HepG2 (cell line): ENCODE results near the gene FXN. TPM values are rescaled to one million over a fixed set of nuclear protein-coding genes. Genes with fewer than 3 reads are reported as not detected.

Experiments used
- AFF4 ChIP-seq: sonication (generic); formaldehyde crosslinking; IDR thresholded peaks from 2 replicates; pipeline ENCODE4 v1.4.0; 2020; ENCODE audit warnings: missing genetic modification reagents
- ESRRA ChIP-seq: sonication (generic); formaldehyde crosslinking; IDR thresholded peaks from 2 replicates; pipeline ENCODE4 v1.5.1; 2020; ENCODE audit warnings: mild to moderate bottlenecking, low read depth, missing genetic modification reagents
- FIP1L1 ChIP-seq: fragments of 200-400 bp; formaldehyde crosslinking; IDR thresholded peaks from 2 replicates; pipeline ENCODE4 v1.6.1; 2018; ENCODE audit warnings: low read depth, mild to moderate bottlenecking, low read length, moderate library complexity, borderline replicate concordance; ENCODE audit not compliant: insufficient read depth
- GFI1 ChIP-seq: sonication (generic); formaldehyde crosslinking; IDR thresholded peaks from 2 replicates; pipeline ENCODE4 v1.5.0; 2020; ENCODE audit warnings: missing genetic modification reagents, mild to moderate bottlenecking, borderline replicate concordance
- HDAC2 ChIP-seq: sonication (generic); formaldehyde crosslinking; IDR thresholded peaks from 2 replicates; pipeline ENCODE4 v1.4.0; 2020; ENCODE audit warnings: missing genetic modification reagents
- KLF13 ChIP-seq: sonication (generic); formaldehyde crosslinking; IDR thresholded peaks from 2 replicates; pipeline ENCODE4 v1.4.0; 2020; ENCODE audit warnings: mild to moderate bottlenecking, missing genetic modification reagents
- RARA ChIP-seq: IDR thresholded peaks from 2 replicates; pipeline ENCODE4 v1.6.1; 2016; ENCODE audit warnings: missing genetic modification reagents, missing compliant biosample characterization
- RBFOX2 ChIP-seq: fragments of 200-400 bp; formaldehyde crosslinking; IDR thresholded peaks from 2 replicates; pipeline ENCODE4 v1.6.1; 2017; ENCODE audit warnings: low read depth, mild to moderate bottlenecking, low read length
- SP140L ChIP-seq: sonication (generic); formaldehyde crosslinking; IDR thresholded peaks from 2 replicates; pipeline ENCODE4 v1.4.0; 2020; ENCODE audit warnings: missing genetic modification reagents, borderline replicate concordance
- USF2 ChIP-seq, 2 experiments: sonication (generic) in 1 of 2; formaldehyde crosslinking in 1 of 2; IDR thresholded peaks; 2 replicates each; pipeline versions ENCODE4 v1.5.1 to v1.6.1; 2011 to 2020; ENCODE audit warnings: borderline replicate concordance in 1 of 2, low read depth in 1 of 2, low read length in 1 of 2, mild to moderate bottlenecking in 1 of 2, missing genetic modification reagents in 1 of 2, moderate library complexity in 1 of 2
- YEATS2 ChIP-seq: sonication (generic); formaldehyde crosslinking; IDR thresholded peaks from 2 replicates; pipeline ENCODE4 v1.4.0; 2020; ENCODE audit warnings: missing genetic modification reagents, borderline replicate concordance
- ZBTB26 ChIP-seq: IDR thresholded peaks from 2 replicates; pipeline ENCODE4 v1.6.1; 2016; ENCODE audit warnings: missing compliant biosample characterization, missing genetic modification reagents, borderline replicate concordance
- ZNF263 ChIP-seq: sonication (generic); formaldehyde crosslinking; IDR thresholded peaks from 2 replicates; pipeline ENCODE4 v1.4.0; 2020; ENCODE audit warnings: missing genetic modification reagents
- ZNF326 ChIP-seq: sonication (generic); formaldehyde crosslinking; IDR thresholded peaks from 2 replicates; pipeline ENCODE4 v1.4.0; 2020; ENCODE audit warnings: missing genetic modification reagents, borderline replicate concordance
- ZNF33B ChIP-seq: sonication (generic); formaldehyde crosslinking; IDR thresholded peaks from 2 replicates; pipeline ENCODE4 v1.5.1; 2020; ENCODE audit warnings: mild to moderate bottlenecking, missing genetic modification reagents
- ZNF543 ChIP-seq: sonication (generic); formaldehyde crosslinking; IDR thresholded peaks from 2 replicates; pipeline ENCODE4 v1.4.0; 2020; ENCODE audit warnings: mild to moderate bottlenecking, missing genetic modification reagents
- ZNF614 ChIP-seq: IDR thresholded peaks from 2 replicates; pipeline ENCODE4 v1.6.1; 2018; ENCODE audit warnings: missing biosample characterization, missing genetic modification reagents, inconsistent platforms, borderline replicate concordance
- polyA plus RNA-seq, 8 experiments: library from polyadenylated mRNA; depleted of rRNA in 3 of 8; stranded (reverse) in 7 of 8; unstranded in 1 of 8; fragments of >200 nt; fragmentation: Illumina TruSeq in 4 of 8; extraction: Trizol in 4 of 8; gene quantifications; 2 replicates each; pipeline versions ENCODE4 v1.2.1 to v1.2.3, GENCODE V29; 2011 to 2016; ENCODE audit warnings: low read depth in 4 of 8, missing spikeins in 1 of 8, mixed read lengths in 1 of 8; ENCODE audit not compliant: insufficient read depth in 1 of 8
- total RNA-seq, 5 experiments: library from RNA; depleted of rRNA; stranded (reverse); fragments of >200 nt; fragmentation: Illumina TruSeq; extraction: Trizol; gene quantifications; 2 replicates each; pipeline ENCODE4 v1.2.3, GENCODE V29; 2016; ENCODE audit warnings: low read depth in 1 of 5
- TF ChIP-seq, protein P1 (sequence below): sonication (generic); formaldehyde crosslinking; IDR thresholded peaks from 2 replicates; pipeline ENCODE4 v1.8.0; 2022; ENCODE audit warnings: mild to moderate bottlenecking, missing genetic modification reagents, moderate library complexity
- TF ChIP-seq, protein P2 (sequence below): sonication (generic); formaldehyde crosslinking; IDR thresholded peaks from 2 replicates; pipeline ENCODE4 v1.5.0; 2020; ENCODE audit warnings: mild to moderate bottlenecking, missing genetic modification reagents, borderline replicate concordance

FXN gene
- total and polyA plus RNA-seq, 2 of the 13 experiments (the other 11 are each of a cell fraction or from before 2014, with no cell fraction given): 24.1 to 26.0 TPM

DNA sequence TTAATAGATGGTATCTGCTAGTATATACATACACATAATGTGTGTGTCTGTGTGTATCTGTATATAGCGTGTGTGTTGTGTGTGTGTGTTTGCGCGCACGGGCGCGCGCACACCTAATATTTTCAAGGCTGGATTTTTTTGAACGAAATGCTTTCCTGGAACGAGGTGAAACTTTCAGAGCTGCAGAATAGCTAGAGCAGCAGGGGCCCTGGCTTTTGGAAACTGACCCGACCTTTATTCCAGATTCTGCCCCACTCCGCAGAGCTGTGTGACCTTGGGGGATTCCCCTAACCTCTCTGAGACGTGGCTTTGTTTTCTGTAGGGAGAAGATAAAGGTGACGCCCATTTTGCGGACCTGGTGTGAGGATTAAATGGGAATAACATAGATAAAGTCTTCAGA, 757 bp downstream of the FXN start (continued):
- TF ChIP-seq USF2 (IDR thresholded peaks at IDR 0.05; ENCODE audit: low read depth, low read length) (no peak), USF2 (CRISPR knock-in tag; IDR thresholded peaks at IDR 0.05; ENCODE audit: borderline replicate concordance) (no peak), ZBTB26 (no peak), RARA (CRISPR knock-in tag) (no peak), SP140L (CRISPR knock-in tag) (no peak), ZNF543 (CRISPR knock-in tag) (no peak), YEATS2 (no peak), ZNF614 (no peak), ZNF263 (CRISPR knock-in tag) (no peak), FIP1L1 (no peak), KLF13 (CRISPR knock-in tag) (no peak), AFF4 (CRISPR knock-in tag) (no peak), ZNF326 (CRISPR knock-in tag) (no peak), ESRRA (no peak), ZNF33B (CRISPR knock-in tag) (no peak), RBFOX2 (no peak), HDAC2 (CRISPR knock-in tag) (peak; percentile 47; the same call in 1 of the 2 replicates), GFI1 (CRISPR knock-in tag) (peak; percentile 54)
- TF ChIP-seq, protein P1, sequence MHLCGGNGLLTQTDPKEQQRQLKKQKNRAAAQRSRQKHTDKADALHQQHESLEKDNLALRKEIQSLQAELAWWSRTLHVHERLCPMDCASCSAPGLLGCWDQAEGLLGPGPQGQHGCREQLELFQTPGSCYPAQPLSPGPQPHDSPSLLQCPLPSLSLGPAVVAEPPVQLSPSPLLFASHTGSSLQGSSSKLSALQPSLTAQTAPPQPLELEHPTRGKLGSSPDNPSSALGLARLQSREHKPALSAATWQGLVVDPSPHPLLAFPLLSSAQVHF (CRISPR knock-in tag): no peak
- TF ChIP-seq, protein P2, sequence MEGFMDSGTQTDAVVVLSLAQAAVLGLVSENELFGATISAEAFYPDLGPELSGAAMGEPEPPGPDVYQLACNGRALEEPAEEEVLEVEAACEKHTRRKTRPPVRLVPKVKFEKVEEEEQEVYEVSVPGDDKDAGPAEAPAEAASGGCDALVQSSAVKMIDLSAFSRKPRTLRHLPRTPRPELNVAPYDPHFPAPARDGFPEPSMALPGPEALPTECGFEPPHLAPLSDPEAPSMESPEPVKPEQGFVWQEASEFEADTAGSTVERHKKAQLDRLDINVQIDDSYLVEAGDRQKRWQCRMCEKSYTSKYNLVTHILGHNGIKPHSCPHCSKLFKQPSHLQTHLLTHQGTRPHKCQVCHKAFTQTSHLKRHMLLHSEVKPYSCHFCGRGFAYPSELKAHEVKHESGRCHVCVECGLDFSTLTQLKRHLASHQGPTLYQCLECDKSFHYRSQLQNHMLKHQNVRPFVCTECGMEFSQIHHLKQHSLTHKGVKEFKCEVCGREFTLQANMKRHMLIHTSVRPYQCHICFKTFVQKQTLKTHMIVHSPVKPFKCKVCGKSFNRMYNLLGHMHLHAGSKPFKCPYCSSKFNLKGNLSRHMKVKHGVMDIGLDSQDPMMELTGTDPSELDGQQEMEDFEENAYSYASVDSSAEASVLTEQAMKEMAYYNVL (CRISPR knock-in tag): no peak
